ENCODE measurements around the gene SCAF4.

GRCh38 chr21:31682620-31683019, 49.3 kb downstream of the SCAF4 start:
- TF ChIP-seq CTCF (conservative IDR thresholded peaks at IDR 0.05) (no peak), ZFX (IDR thresholded peaks at IDR 0.05) (no peak)

Data from C4-2B (cell line).